RWPE2 (cell line): Measurements from ENCODE around the gene OS9.

Source experiments
- ATAC-seq: fragments of 200-7000 bp; cut with Tn5 transposase; 3 replicates; pipeline ENCODE4 v1.9.1; 2021; ENCODE audit warnings: low read depth
- DNase-seq: peaks from one replicate; pipeline ENCODE4 v3.0.0-alpha.2; 2020; ENCODE audit warnings: low spot score
- H3K27ac ChIP-seq: fragments of 450-650 bp; 2 replicates; pipeline ENCODE4 v1.5.1; 2017; ENCODE audit warnings: mild to moderate bottlenecking; ENCODE audit not compliant: poor library complexity, severe bottlenecking
- H3K27me3 ChIP-seq: fragments of 250-450 bp; sonication (Bioruptor Pico); 2 replicates; pipeline ENCODE4 v1.5.1; 2021; ENCODE audit warnings: mild to moderate bottlenecking, moderate library complexity; ENCODE audit not compliant: insufficient read depth, poor library complexity, severe bottlenecking
- H3K36me3 ChIP-seq: fragments of 250-450 bp; sonication (Bioruptor Pico); 2 replicates; pipeline ENCODE4 v1.5.1; 2020; ENCODE audit warnings: low read depth, mild to moderate bottlenecking, moderate library complexity
- H3K4me1 ChIP-seq: fragments of 250-450 bp; sonication (Bioruptor Pico); 2 replicates; pipeline ENCODE4 v1.5.1; 2021; ENCODE audit warnings: mild to moderate bottlenecking, moderate library complexity; ENCODE audit not compliant: insufficient read depth, poor library complexity, severe bottlenecking
- H3K4me3 ChIP-seq: fragments of 250-450 bp; sonication (Bioruptor Pico); 2 replicates; pipeline ENCODE4 v1.5.1; 2021; ENCODE audit warnings: mild to moderate bottlenecking, moderate library complexity; ENCODE audit not compliant: severe bottlenecking
- H3K9me3 ChIP-seq: fragments of 250-450 bp; sonication (Bioruptor Pico); 2 replicates; pipeline ENCODE4 v1.5.1; 2021; ENCODE audit warnings: mild to moderate bottlenecking, moderate library complexity; ENCODE audit not compliant: severe bottlenecking
- TF ChIP-seq, protein P1 (sequence below): fragments of 450-650 bp; IDR thresholded peaks from one replicate; pipeline ENCODE4 v1.5.1; 2017; ENCODE audit warnings: mild to moderate bottlenecking, moderate library complexity; ENCODE audit not compliant: poor library complexity, severe bottlenecking

OS9 gene

GRCh38 chr12:57739914-57740538 is 46.1 kb downstream of the OS9 start:
- H3K36me3 ChIP-seq, result no peaks in the 10 kb centered on the region
- peaks cover 6% of the 10 kb centered on the region for H3K4me1 ChIP-seq
- H3K27me3 ChIP-seq, result peaks cover 52% of the 10 kb centered on the region
- ATAC-seq (no peak), DNase-seq (no peak)
- H3K27ac ChIP-seq, result no peak overlapping the region
- TF ChIP-seq, protein P1, sequence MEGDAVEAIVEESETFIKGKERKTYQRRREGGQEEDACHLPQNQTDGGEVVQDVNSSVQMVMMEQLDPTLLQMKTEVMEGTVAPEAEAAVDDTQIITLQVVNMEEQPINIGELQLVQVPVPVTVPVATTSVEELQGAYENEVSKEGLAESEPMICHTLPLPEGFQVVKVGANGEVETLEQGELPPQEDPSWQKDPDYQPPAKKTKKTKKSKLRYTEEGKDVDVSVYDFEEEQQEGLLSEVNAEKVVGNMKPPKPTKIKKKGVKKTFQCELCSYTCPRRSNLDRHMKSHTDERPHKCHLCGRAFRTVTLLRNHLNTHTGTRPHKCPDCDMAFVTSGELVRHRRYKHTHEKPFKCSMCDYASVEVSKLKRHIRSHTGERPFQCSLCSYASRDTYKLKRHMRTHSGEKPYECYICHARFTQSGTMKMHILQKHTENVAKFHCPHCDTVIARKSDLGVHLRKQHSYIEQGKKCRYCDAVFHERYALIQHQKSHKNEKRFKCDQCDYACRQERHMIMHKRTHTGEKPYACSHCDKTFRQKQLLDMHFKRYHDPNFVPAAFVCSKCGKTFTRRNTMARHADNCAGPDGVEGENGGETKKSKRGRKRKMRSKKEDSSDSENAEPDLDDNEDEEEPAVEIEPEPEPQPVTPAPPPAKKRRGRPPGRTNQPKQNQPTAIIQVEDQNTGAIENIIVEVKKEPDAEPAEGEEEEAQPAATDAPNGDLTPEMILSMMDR, result no peak
- H3K9me3 ChIP-seq, result no peaks in the 10 kb centered on the region
- H3K4me3 ChIP-seq, result no peak overlapping the region

DNA sequence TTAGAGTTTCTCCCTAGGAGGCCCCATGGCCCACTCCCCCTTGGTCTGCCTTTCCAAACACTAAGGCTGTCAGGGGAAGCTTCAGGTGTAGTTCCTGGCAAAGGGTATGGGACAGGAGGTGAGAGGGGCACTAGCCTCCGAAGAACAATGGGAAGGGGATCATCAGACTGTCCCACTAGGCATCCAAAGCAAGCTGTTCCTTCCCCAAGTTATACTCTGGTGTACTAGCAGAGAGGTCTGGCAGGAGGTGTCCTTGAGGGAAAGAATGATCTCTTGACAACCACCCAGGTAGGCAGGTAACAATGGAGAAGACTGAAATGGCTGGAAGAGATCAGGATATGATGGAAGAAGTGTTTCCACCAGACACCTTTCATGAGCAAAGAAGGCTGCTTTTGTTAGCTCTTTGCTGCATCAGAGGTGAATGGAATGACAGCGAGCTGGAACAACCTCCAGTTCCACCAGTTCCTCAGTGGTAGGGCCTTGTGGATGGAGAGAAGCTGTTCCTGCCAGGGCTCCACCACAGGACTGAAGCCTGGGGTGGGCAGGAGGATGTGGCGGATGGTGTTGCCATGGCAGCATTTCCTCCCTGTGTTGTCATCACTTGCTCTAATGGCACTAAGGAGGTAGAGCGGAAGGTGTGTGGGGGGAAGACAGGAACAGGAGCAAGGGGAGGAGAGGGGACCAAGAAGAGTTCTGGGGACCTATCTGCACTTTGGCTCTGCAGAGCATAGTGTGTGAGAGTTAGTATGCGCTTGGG is 46.9 kb downstream of the OS9 start:
- TF ChIP-seq, protein P1, result no peak
- peaks cover 44% of the 10 kb centered on the region for H3K27me3 ChIP-seq
- peaks cover 7% of the 10 kb centered on the region for H3K4me1 ChIP-seq
- no peaks in the 10 kb centered on the region for H3K9me3 ChIP-seq
- DNase-seq (no peak), ATAC-seq (no peak)
- no peak overlapping the region for H3K27ac ChIP-seq
- H3K36me3 ChIP-seq, result no peaks in the 10 kb centered on the region
- no peak overlapping the region for H3K4me3 ChIP-seq

DNA sequence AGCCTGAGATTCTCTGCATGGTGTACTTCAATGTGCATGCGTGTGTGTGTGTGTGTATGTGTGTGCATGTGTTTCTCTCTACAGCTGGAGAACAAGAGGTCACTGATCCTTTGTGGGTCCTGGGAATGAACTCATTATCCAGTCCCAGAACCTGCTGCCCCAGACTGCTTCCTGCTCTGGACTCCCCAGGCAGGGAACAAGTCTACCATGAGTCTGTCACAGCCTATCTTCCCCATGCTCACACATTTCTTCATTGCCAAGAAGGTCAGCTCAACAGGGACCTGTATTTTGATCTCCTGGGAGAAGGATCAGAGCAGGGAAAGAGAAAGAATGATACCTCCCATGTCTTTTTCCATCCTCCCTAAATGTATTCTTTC is 47.5 kb downstream of the OS9 start:
- TF ChIP-seq, protein P1, result no peak
- no peak for ATAC-seq
- no peak for DNase-seq
- Histone ChIP-seq H3K9me3 (no peaks in the 10 kb centered on the region), H3K27me3 (peaks cover 38% of the 10 kb centered on the region), H3K4me1 (peaks cover 9% of the 10 kb centered on the region), H3K36me3 (peaks cover 4% of the 10 kb centered on the region), H3K4me3 (no peak overlapping the region), H3K27ac (no peak overlapping the region)

DNA sequence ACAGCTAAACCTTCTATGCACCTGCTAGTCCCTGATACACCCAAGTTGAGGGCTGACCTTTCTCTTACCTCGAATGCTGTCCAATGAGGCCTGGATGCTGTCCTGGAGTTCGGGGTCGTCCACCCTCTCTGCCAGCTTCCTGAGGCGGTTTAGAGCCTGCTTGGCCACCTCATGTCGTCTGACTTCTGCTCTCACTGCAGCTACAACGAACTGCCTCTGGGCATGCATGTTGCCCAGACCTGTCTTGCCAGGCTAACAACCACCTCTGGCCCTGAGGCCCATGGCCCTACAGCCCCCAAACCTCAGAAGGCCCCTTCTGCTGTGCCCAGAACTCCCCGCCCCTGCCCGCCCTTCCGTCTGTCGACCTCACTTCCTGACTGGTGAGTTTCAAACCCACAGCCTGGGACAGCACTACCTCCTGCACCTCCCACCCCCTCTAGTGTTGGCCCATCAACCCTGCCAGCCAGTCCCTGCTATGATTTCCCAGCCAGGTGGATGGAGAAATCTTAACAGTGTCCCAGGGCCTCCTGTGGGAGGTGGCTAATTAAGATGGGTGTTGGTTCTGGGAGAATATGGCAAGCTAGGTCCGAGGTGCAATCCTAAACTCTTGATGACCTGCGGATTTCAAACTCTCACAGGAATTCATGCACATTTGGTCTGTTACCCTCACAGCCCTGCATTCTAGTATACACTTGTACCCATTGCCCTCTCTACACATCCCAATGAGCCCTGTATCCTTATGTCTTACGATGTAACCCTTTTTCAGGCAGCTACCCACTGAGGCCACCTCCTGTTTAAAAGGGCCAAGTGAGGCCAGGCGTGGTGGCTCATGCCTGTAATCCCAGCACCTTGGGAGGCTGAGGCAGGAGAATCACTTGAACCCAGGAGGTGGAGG is 48.2 kb downstream of the OS9 start:
- H3K27ac ChIP-seq, result no peak overlapping the region
- ATAC-seq, result no peak
- H3K4me3 ChIP-seq, result no peak overlapping the region
- H3K36me3 ChIP-seq, result peaks cover 11% of the 10 kb centered on the region
- H3K4me1 ChIP-seq, result peaks cover 9% of the 10 kb centered on the region
- DNase-seq, result no peak
- H3K27me3 ChIP-seq, result peaks cover 31% of the 10 kb centered on the region
- TF ChIP-seq, protein P1, result no peak
- no peaks in the 10 kb centered on the region for H3K9me3 ChIP-seq
